GM12865 (cell line): ENCODE data around the gene EN1.

Source experiments
- DNase-seq: peaks from one replicate; pipeline ENCODE4 v3.0.0; 2010; ENCODE audit warnings: low read depth
- H3K4me3 ChIP-seq: 2 replicates; pipeline ENCODE4 v1.5.1; 2011; ENCODE audit warnings: mild to moderate bottlenecking, low read depth, low read length, control low read depth
- TF ChIP-seq, protein P1 (sequence below): IDR thresholded peaks from 2 replicates; pipeline ENCODE4 v1.5.1; 2011; ENCODE audit warnings: low read length, control low read depth, low read depth, inconsistent platforms; ENCODE audit not compliant: insufficient read depth; ENCODE audit errors: missing control alignments

The EN1 gene

DNA sequence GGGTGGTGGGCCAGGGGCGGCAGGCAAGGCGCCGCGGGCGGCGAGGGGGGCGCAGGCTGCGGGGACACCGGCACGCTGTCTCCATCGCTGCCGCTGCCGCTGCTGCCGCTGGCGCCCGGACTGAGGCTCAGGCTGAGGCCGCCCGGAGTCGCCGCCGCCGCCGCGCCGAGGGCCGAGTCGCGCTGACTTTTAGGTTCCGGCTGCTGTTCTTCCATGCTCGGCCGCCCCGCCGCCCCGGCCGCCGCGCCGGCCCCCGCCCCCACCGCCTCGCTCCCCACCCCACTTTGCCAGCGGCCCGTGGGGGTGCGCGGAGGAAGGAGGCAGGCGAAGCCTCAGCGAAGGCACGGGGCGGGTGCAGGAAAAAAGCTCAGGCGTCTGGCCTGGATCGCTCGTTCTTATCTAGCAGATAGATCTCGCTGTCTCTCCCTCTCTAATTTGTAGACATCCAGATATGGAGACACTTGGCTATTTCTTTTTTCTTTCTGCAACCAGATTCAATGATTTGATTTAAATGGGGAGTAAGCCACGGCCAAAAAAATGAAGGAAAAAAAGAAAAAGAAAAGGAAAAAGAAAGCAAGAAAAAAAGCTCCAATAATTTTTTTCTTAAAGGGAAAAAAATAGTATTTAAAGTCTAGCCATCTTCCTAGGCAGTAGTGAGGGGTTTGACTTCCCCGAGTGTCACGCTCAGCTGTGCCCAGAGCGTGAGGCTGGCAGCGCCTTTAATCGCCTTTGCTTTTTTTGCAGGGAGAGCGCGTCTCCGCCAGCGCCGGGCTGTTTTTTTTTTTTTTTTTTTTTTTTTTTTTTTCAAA is at the start of gene EN1:
Gene EN1 (minus strand): TSS at position 696 of the 809 bp plus-strand sequence. CDS start 481 bp downstream, at position 215.
- H3K4me3 ChIP-seq = no peak within 1 kb of the TSS
- no peak for DNase-seq
- TF ChIP-seq, protein P1, sequence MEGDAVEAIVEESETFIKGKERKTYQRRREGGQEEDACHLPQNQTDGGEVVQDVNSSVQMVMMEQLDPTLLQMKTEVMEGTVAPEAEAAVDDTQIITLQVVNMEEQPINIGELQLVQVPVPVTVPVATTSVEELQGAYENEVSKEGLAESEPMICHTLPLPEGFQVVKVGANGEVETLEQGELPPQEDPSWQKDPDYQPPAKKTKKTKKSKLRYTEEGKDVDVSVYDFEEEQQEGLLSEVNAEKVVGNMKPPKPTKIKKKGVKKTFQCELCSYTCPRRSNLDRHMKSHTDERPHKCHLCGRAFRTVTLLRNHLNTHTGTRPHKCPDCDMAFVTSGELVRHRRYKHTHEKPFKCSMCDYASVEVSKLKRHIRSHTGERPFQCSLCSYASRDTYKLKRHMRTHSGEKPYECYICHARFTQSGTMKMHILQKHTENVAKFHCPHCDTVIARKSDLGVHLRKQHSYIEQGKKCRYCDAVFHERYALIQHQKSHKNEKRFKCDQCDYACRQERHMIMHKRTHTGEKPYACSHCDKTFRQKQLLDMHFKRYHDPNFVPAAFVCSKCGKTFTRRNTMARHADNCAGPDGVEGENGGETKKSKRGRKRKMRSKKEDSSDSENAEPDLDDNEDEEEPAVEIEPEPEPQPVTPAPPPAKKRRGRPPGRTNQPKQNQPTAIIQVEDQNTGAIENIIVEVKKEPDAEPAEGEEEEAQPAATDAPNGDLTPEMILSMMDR = no peak

DNA sequence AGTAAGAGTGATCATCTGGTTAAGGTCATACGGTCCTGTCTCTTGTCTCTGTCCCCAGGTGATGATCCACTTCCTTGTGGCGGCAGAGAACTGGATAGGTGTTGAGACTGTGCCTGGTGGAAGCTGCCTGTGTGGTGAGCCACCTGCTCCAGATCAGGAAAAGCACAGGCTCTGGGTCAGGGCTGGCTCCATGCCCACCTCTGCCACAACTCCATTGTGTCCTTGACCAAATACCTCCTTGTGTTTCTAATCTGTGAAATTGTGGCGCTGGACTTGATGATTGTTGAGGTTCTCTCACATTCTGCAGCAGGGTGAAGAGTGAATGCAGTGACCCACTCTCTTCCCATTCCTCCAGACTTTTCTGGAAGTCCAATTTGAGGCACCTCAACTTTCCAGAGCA is 45.7 kb upstream of the EN1 start:
- TF ChIP-seq, protein P1 = no peak
- no peak for DNase-seq
- H3K4me3 ChIP-seq = no peak overlapping the region

DNA sequence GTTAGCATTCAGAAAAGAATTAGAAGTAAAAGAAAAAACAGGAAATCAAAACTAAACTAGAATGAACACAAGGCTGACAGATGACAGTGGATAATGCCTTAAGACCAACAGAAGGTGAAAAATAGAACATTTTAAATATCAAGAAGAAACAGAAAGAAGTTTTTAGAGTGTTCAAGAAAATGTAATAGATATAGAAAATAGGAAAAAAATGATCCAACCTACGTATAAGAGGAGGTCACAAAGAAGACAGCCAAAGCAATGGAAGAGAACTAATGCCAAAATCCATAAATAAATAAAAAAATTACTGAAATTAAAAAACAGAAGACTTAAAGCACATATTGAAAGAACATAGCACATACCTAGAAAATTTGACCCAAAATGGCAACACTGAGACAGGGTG is 42.5 kb upstream of the EN1 start:
- TF ChIP-seq, protein P1 = no peak
- H3K4me3 ChIP-seq = no peak overlapping the region
- no peak for DNase-seq

DNA sequence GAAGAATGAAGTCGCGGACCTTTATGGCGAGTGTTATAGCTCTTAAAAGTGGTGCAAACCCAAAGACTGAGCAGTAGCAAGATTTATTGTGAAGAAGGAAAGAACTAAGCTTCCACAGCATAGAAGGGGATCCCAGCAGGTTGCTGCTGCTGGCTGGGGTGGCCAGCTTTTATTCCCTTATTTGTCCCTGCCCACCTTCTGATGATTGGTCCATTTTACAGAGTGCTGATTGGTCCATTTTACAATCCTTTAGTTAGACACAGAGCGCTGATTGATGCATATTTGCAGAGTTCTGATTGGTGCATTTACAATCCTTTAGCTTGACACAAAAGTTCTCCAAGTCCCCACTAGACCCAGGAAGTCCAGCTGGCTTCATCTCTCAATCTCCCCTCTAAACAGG is 36.3 kb upstream of the EN1 start:
- TF ChIP-seq, protein P1 = no peak
- H3K4me3 ChIP-seq = no peak overlapping the region
- DNase-seq = no peak

DNA sequence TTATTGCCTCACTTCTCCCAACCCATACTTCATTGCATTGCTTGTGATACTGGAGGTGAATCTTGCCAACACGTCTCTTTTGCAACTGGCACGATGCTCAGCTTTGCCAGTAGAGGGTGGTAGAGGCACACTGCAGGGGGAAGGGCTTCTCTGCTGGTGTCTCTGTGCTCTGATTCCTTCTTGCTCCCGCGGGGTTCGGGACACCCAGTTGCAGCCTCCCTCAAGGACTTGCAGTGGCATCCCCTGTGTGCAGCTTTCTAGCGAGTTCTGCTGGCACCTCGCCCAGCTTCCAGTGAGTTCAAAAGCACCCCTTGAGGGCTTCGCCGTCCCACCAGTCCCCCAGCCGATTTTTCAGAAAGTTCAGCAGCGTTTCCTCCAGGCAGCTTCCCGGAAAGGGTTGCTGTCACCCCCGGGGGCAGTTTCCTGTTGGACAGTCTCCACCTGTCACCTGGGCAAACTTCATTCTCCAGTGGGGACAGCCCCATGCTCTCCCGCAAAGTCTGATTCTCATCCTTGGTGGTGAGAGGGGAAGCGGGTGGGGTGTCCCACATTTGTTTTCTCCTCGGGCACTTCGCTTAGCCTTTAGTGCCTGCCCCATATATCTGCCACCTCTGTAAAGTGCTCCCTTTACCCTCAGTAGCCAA is 35.4 kb upstream of the EN1 start:
- H3K4me3 ChIP-seq = no peak overlapping the region
- TF ChIP-seq, protein P1 = peak; percentile 97
- DNase-seq = peak; percentile 68

DNA sequence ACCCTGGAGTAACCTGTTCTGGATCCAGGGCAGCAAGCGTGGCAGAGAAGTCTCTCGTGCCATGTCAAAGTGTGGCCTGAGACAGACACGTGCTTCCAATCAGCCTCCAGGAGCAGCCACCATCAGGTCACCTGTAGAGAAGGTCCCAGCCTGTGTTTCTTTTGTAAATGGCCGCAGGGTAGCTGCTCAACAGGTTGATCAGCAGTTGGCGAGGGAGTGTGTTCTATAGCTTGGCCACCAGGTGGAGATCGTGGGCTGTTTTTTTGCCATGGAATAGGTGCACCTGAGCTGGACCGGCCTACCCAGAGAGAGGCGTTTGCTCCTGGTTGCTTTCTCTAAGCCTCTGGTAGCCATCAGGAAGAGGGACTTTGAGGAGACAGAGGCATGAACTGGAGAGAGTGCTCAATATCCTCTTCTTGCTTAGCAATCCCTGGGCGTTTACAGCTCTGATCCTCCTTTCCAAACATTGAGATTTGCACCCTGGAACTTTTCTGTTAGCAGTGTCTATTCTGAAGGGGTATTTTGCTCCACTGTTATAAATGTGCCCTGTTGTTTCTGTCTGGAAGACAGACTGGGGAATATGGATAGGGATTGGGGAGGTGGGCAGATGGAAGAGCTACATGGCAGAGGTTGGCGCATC is 34.2 kb upstream of the EN1 start:
- TF ChIP-seq, protein P1 = peak; percentile 82
- H3K4me3 ChIP-seq = no peak overlapping the region
- peak; percentile 68 for DNase-seq
